Left lung (tissue), 10 donors: ENCODE data around the gene EFNA5. TPM values are rescaled to one million over a fixed set of nuclear protein-coding genes. Genes with fewer than 3 reads are reported as not detected.

Source experiments
- ATAC-seq: fragments of 200-7000 bp; cut with Tn5 transposase; one replicate; pipeline ENCODE4 v1.9.1; 2020; ENCODE audit warnings: moderate library complexity
- DNase-seq, 4 donors: peaks; one replicate each; pipeline ENCODE4 v3.0.0-alpha.2; 2013 to 2020
- H3K27ac ChIP-seq, 2 donors: fragments of 200-600 bp; sonication (generic) in 1 of 2; one replicate each; pipeline versions ENCODE4 v1.5.0 to v1.8.0; 2020 to 2021
- H3K27me3 ChIP-seq, 2 donors: fragments of 200-600 bp; sonication (generic) in 1 of 2; one replicate each; pipeline versions ENCODE4 v1.5.0 to v1.8.0; 2020 to 2021
- H3K36me3 ChIP-seq, 2 donors: fragments of 200-600 bp; sonication (generic) in 1 of 2; one replicate each; pipeline versions ENCODE4 v1.5.0 to v1.8.0; 2020 to 2021
- H3K4me1 ChIP-seq, 2 donors: fragments of 200-600 bp; one replicate each; pipeline ENCODE4 v1.8.0; 2021
- H3K4me3 ChIP-seq, 2 donors: fragments of 200-600 bp; sonication (generic) in 1 of 2; one replicate each; pipeline versions ENCODE4 v1.5.0 to v1.8.0; 2020 to 2021; ENCODE audit warnings: mild to moderate bottlenecking in 1 of 2
- H3K9me3 ChIP-seq, 2 donors: fragments of 200-600 bp; sonication (generic) in 1 of 2; one replicate each; pipeline versions ENCODE4 v1.5.0 to v1.8.0; 2020 to 2021
- CTCF ChIP-seq, 2 donors: fragments of 200-600 bp; sonication (generic) in 1 of 2; IDR thresholded peaks; one replicate each; pipeline versions ENCODE4 v1.5.0 to v1.8.0; 2021; ENCODE audit warnings: antibody characterized with exemption in 2 of 2
- intact Hi-C, 2 donors: fragments of 100-400 bp; cut with DNase I; formaldehyde crosslinking; loops; one replicate each; pipeline versions ENCODE4 v1.11.2 to v1.14.2; 2022
- polyA plus RNA-seq, 6 donors: library from polyadenylated mRNA; unstranded; fragments of 120-200 nt; gene quantifications; one replicate each; pipeline ENCODE4 v1.2.1, GENCODE V29; 2013; ENCODE audit not compliant: insufficient read length in 6 of 6
- total RNA-seq, 2 donors: library from RNA; stranded (reverse); fragmentation: NEBNext Ultra II Directional; extraction: Animal tissue kit (Norgen Biotek cat#: 25700); gene quantifications; one replicate each; pipeline ENCODE4 v1.2.1, GENCODE V29; 2021
- donor health status: DM: no; HTN: yes; CAD: no.
- donor health status: DM: no; HTN: no; CAD: no.

The EFNA5 gene
- total and polyA plus RNA-seq, 8 donors = 8.8 to 28.3 (median 22.8) TPM

DNA sequence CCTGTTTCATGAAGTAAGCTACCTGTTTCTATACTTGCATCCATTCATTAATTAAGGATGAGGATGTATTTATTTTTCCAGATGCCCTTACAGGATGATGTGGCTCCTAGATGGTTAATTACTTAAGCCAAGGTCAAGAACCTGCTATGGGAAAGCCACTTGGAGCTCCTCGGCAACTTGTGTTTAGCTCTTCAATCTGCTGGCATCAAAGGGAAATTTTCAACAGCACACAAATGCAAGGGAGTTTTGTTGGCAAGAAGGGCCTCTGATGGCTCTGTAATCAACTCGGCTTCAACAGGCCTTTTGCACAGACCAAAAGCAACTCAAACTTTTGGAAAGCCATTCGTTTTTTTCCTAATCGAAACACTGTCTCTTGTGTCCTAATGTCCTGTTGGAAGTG is 125.3 kb downstream of the EFNA5 start:
- peak; percentile 44 for ATAC-seq
- intact Hi-C loops = no loop called here
- no peak overlapping the region for H3K27ac ChIP-seq
- no peak overlapping the region for H3K4me3 ChIP-seq
- H3K9me3 ChIP-seq = no peaks in the 10 kb centered on the region
- TF ChIP-seq CTCF (IDR thresholded peaks at IDR 0.05) = no peak
- DNase-seq = no peak
- no peaks in the 10 kb centered on the region for H3K27me3 ChIP-seq
- H3K36me3 ChIP-seq = no peaks in the 10 kb centered on the region
- H3K4me1 ChIP-seq = peaks cover 7 to 8% of the 10 kb centered on the region in 2 donors

GRCh38 chr5:107544967-107545366 is 125.8 kb downstream of the EFNA5 start:
- Histone ChIP-seq H3K36me3 (no peaks in the 10 kb centered on the region), H3K4me1 (peaks cover 7 to 8% of the 10 kb centered on the region in 2 donors)

GRCh38 chr5:107544476-107544875 is 126.3 kb downstream of the EFNA5 start:
- Histone ChIP-seq H3K36me3 (no peaks in the 10 kb centered on the region), H3K27ac (no peak overlapping the region), H3K4me3 (no peak overlapping the region), H3K27me3 (no peaks in the 10 kb centered on the region), H3K9me3 (no peaks in the 10 kb centered on the region), H3K4me1 (peaks cover 7 to 8% of the 10 kb centered on the region in 2 donors)
- no peak for DNase-seq
- intact Hi-C loops = no loop called here
- no peak for TF ChIP-seq CTCF (IDR thresholded peaks at IDR 0.05)
- ATAC-seq = peak; percentile 78

More at GRCh38 chr5:107544967-107545366, 125.8 kb downstream of the EFNA5 start:
- Histone ChIP-seq H3K27me3 (no peaks in the 10 kb centered on the region), H3K27ac (no peak overlapping the region), H3K9me3 (no peaks in the 10 kb centered on the region), H3K4me3 (no peak overlapping the region)
- TF ChIP-seq CTCF (IDR thresholded peaks at IDR 0.05) = no peak
- intact Hi-C loops = no loop called here
- DNase-seq (no peak), ATAC-seq (no peak)

- peaks cover 7 to 8% of the 10 kb centered on the region in 2 donors for H3K4me1 ChIP-seq
- no peaks in the 10 kb centered on the region for H3K36me3 ChIP-seq
- DNase-seq = no peak
- no peaks in the 10 kb centered on the region for H3K9me3 ChIP-seq
- intact Hi-C loops = no loop called here
- ATAC-seq = no peak
- no peak overlapping the region for H3K27ac ChIP-seq
- no peak overlapping the region for H3K4me3 ChIP-seq
- no peaks in the 10 kb centered on the region for H3K27me3 ChIP-seq
- no peak for TF ChIP-seq CTCF (IDR thresholded peaks at IDR 0.05)
Observed at GRCh38 chr5:107543868-107544267, 126.9 kb downstream of the EFNA5 start.

- TF ChIP-seq CTCF (IDR thresholded peaks at IDR 0.05) = no peak
- Histone ChIP-seq H3K27ac (peak overlapping the region; percentile 47 to 53), H3K9me3 (no peaks in the 10 kb centered on the region), H3K4me3 (no peak overlapping the region), H3K4me1 (peaks cover 7 to 8% of the 10 kb centered on the region in 2 donors), H3K27me3 (no peaks in the 10 kb centered on the region), H3K36me3 (no peaks in the 10 kb centered on the region)
- ATAC-seq (peak; percentile 70), DNase-seq (peak in 3 of 4 donors; percentile 43 to 82 (median 53))
- intact Hi-C loops = no loop called here
Observed at GRCh38 chr5:107542831-107543231, 127.9 kb downstream of the EFNA5 start.
